Measurements from ENCODE around the gene COL23A1. TPM values are rescaled to one million over a fixed set of nuclear protein-coding genes. Genes with fewer than 3 reads are reported as not detected.

The COL23A1 gene
- total RNA-seq, 1 experiment from 2014 or later = 0.18 TPM

DNA sequence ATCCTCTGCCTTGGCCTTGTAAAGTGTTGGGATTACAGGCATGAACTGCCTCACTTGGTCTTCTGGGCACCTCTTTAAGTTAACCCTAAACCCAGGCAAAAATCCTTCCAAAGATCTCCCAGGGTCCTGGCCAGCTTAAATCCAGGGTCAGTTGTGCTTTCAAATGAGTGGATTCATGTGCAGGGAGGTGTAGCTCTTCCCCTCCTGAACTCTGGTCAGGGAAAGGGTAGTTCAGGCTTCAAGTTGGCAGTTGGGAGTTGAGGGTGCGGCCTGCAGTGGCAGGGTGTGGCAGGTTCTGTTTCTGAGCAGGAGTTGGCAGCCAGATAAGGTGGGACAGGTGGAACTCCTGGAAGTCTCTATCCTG is 382.3 kb downstream of the COL23A1 start:
- peaks cover 18% of the 10 kb centered on the region for H3K36me3 ChIP-seq (ENCODE audit: control insufficient read depth, insufficient read depth, low read length)
- Mint-ChIP-seq H3K27ac (ENCODE audit: unreplicated experiment) (no peak overlapping the region), H3K4me1 (ENCODE audit: low read depth, unreplicated experiment) (peaks cover 18% of the 10 kb centered on the region), H3K9me3 (ENCODE audit: unreplicated experiment) (no peaks in the 10 kb centered on the region), H3K27me3 (ENCODE audit: insufficient read depth, unreplicated experiment) (peaks cover 2% of the 10 kb centered on the region), H3K4me3 (ENCODE audit: unreplicated experiment) (no peak overlapping the region), H3K36me3 (ENCODE audit: insufficient read depth, unreplicated experiment) (peaks cover 88% of the 10 kb centered on the region)
- ChIA-PET CTCF (interaction anchor here (0.5 kb wide), 1 partner anchor 27 kb away, joined by 5 read pairs; no protein-coding TSS in a partner anchor), POLR2A (no interaction called here)
- TF ChIP-seq, protein P1, sequence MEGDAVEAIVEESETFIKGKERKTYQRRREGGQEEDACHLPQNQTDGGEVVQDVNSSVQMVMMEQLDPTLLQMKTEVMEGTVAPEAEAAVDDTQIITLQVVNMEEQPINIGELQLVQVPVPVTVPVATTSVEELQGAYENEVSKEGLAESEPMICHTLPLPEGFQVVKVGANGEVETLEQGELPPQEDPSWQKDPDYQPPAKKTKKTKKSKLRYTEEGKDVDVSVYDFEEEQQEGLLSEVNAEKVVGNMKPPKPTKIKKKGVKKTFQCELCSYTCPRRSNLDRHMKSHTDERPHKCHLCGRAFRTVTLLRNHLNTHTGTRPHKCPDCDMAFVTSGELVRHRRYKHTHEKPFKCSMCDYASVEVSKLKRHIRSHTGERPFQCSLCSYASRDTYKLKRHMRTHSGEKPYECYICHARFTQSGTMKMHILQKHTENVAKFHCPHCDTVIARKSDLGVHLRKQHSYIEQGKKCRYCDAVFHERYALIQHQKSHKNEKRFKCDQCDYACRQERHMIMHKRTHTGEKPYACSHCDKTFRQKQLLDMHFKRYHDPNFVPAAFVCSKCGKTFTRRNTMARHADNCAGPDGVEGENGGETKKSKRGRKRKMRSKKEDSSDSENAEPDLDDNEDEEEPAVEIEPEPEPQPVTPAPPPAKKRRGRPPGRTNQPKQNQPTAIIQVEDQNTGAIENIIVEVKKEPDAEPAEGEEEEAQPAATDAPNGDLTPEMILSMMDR (IDR thresholded peaks at IDR 0.05; ENCODE audit: insufficient read depth in 1 of 2, low read depth in 1 of 2, low read length in 1 of 2, severe bottlenecking in 1 of 2, unreplicated experiment in 1 of 2) = no peak
- H3K4me3 ChIP-seq (ENCODE audit: low read depth, low read length) = no peak overlapping the region
- H3K4me1 ChIP-seq = peaks cover 9% of the 10 kb centered on the region; the same call in 1 of the 2 replicates
- DNase-seq = no peak
- no TSS peak for BruUV-seq (replicated peaks)
- H3K27me3 ChIP-seq (replicated peaks; ENCODE audit: control insufficient read depth, insufficient read depth, low read length) = no peaks in the 10 kb centered on the region
- H3K9me3 ChIP-seq = no peaks in the 10 kb centered on the region
- intact Hi-C loops (cut with micrococcal nuclease; ENCODE audit: unreplicated experiment) = no loop called here

DNA sequence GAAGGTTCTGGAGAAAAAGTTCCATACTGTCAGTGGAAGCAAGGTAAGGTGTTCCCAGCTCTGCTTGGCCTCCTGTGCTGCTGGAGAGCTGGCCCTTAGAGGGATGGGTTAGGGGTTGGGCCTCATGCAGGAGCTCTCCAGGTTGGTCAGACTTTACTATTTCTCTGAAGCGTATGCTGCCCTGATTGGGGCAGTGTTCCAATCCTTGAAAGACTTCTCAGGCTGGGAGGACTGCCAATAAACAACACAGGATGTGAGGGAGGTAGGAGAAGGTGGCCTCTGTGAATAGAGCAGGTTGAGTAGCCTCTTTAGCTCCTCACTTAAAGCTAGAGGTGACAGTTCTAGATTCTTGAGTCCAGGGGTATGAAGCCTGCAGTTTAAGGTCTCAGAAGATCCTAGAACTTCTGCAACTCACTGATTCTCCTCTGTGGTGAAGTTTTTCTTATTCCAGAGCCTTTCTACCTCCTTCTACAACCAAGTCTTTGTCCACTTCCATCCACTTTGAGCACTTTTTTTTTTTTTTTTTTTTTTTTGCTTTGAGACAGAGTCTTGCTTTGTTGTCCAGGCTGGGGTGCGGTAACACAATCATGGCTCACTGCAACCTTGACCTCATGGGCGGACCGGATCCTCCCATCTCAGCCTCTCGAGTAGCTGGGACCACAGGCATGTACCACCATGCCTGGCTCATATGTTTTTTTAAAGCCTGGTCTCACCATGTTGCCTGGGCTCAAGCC is 382.8 kb downstream of the COL23A1 start:
- DNase-seq = peak in 1 of 2 experiments; percentile 14
- H3K36me3 Mint-ChIP-seq (ENCODE audit: insufficient read depth, unreplicated experiment) = peaks cover 82% of the 10 kb centered on the region

More for the DNA sequence above, 382.8 kb downstream of the COL23A1 start:
- peak overlapping the region; percentile 86 for H3K4me3 Mint-ChIP-seq (ENCODE audit: unreplicated experiment)
- TF ChIP-seq, protein P1 (IDR thresholded peaks at IDR 0.05; ENCODE audit: insufficient read depth in 1 of 2, low read depth in 1 of 2, low read length in 1 of 2, severe bottlenecking in 1 of 2, unreplicated experiment in 1 of 2) = no peak
- Histone ChIP-seq H3K36me3 (ENCODE audit: control insufficient read depth, insufficient read depth, low read length) (peaks cover 18% of the 10 kb centered on the region), H3K4me1 (peaks cover 9% of the 10 kb centered on the region; the same call in 1 of the 2 replicates), H3K9me3 (no peaks in the 10 kb centered on the region), H3K27me3 (replicated peaks; ENCODE audit: control insufficient read depth, insufficient read depth, low read length) (no peaks in the 10 kb centered on the region), H3K4me3 (ENCODE audit: low read depth, low read length) (no peak overlapping the region)
- no peak overlapping the region for H3K27ac Mint-ChIP-seq (ENCODE audit: unreplicated experiment)
- H3K27me3 Mint-ChIP-seq (ENCODE audit: insufficient read depth, unreplicated experiment) = peaks cover 2% of the 10 kb centered on the region
- intact Hi-C loops (cut with micrococcal nuclease; ENCODE audit: unreplicated experiment) = no loop called here
- no peaks in the 10 kb centered on the region for H3K9me3 Mint-ChIP-seq (ENCODE audit: unreplicated experiment)
- peaks cover 18% of the 10 kb centered on the region for H3K4me1 Mint-ChIP-seq (ENCODE audit: low read depth, unreplicated experiment)
- CTCF ChIA-PET = interaction anchor here (0.5 to 0.7 kb wide), 2 partner anchors 26 to 762 kb away, joined by 4 to 5 read pairs; no protein-coding TSS in a partner anchor
- POLR2A ChIA-PET = interaction anchor here (0.6 to 0.7 kb wide), 2 partner anchors 31 to 224 kb away, joined by 3 to 12 read pairs; no protein-coding TSS in a partner anchor
- BruUV-seq (replicated peaks) = no TSS peak

Data from Caco-2 (cell line).